H1 (cell line): ENCODE measurements around the gene HLA-DPB1. TPM values are rescaled to one million over a fixed set of nuclear protein-coding genes. Genes with fewer than 3 reads are reported as not detected.

Experiments
- CTCF ChIA-PET: fragments of 300-600 bp; sonication (Branson Sonifier 250); formaldehyde crosslinking; loops from one replicate; lab custom pipeline; 2021; ENCODE audit not compliant: partially characterized antibody; lab: Charles Lee
- POLR2A ChIA-PET: fragments of 300-600 bp; sonication (Branson Sonifier 250); formaldehyde crosslinking; loops from one replicate; lab custom pipeline; 2021; ENCODE audit warnings: inconsistent platforms; ENCODE audit not compliant: partially characterized antibody; lab: Charles Lee
- DNase-seq, 2 experiments: peaks; one replicate each; pipeline versions ENCODE4 v3.0.0 to v3.0.0-alpha.2; 2010 to 2022; ENCODE audit warnings: low spot score in 2 of 2, low read depth in 1 of 2, mixed read lengths in 1 of 2
- FAIRE-seq: peaks from 2 replicates; lab custom pipeline; 2011; peaks lifted over from hg19 to GRCh38; lab: Jason Lieb, UNC
- H2AFZ ChIP-seq: 2 replicates; pipeline ENCODE4 v1.8.1; 2012; ENCODE audit warnings: low read length, inconsistent platforms
- H2AK5ac ChIP-seq: 2 replicates; pipeline ENCODE4 v1.6.1; 2013; ENCODE audit warnings: low read depth, low read length
- H2BK120ac ChIP-seq: replicated peaks from 2 replicates; pipeline ENCODE3; 2013; ENCODE audit warnings: low read depth, low read length, inconsistent platforms
- H2BK12ac ChIP-seq: 2 replicates; pipeline ENCODE4 v1.6.1; 2013; ENCODE audit warnings: low read depth, low read length
- H2BK15ac ChIP-seq: 2 replicates; pipeline ENCODE4 v1.6.1; 2013; ENCODE audit warnings: low read length
- H2BK20ac ChIP-seq: 2 replicates; pipeline ENCODE4 v1.6.1; 2013; ENCODE audit warnings: low read length
- H2BK5ac ChIP-seq: 2 replicates; pipeline ENCODE4 v1.6.1; 2013; ENCODE audit warnings: low read depth, low read length
- H3K14ac ChIP-seq: 2 replicates; pipeline ENCODE4 v1.6.1; 2013; ENCODE audit warnings: inconsistent platforms; ENCODE audit not compliant: insufficient read length
- H3K18ac ChIP-seq: 2 replicates; pipeline ENCODE4 v1.6.1; 2013; ENCODE audit warnings: low read length; ENCODE audit errors: extremely low read depth
- H3K23ac ChIP-seq: 2 replicates; pipeline ENCODE4 v1.6.1; 2013; ENCODE audit warnings: inconsistent platforms; ENCODE audit not compliant: insufficient read length
- H3K23me2 ChIP-seq: 2 replicates; pipeline ENCODE4 v1.6.1; 2013; ENCODE audit warnings: low read depth, low read length
- H3K27ac ChIP-seq: 2 replicates; pipeline ENCODE4 v1.6.1; 2011; ENCODE audit warnings: low read depth, low read length, inconsistent platforms
- H3K27me3 ChIP-seq, 4 experiments: replicated peaks in 1 of 4; 1 replicate in 1 of 4; 2 replicates in 3 of 4; pipeline versions ENCODE4 v1.6.1 to v1.8.1; 2011 to 2013; ENCODE audit warnings: low read length in 3 of 4, mild to moderate bottlenecking in 3 of 4, inconsistent platforms in 2 of 4, mixed read lengths in 2 of 4, moderate library complexity in 1 of 4; ENCODE audit not compliant: control insufficient read depth in 3 of 4, insufficient read depth in 3 of 4; ENCODE audit errors: extremely low read depth in 1 of 4
- H3K36me3 ChIP-seq, 4 experiments: 2 replicates each; pipeline versions ENCODE4 v1.6.1 to v1.8.1; 2011 to 2013; ENCODE audit warnings: mild to moderate bottlenecking in 4 of 4, low read length in 3 of 4, moderate library complexity in 2 of 4, control low read depth in 1 of 4, inconsistent platforms in 1 of 4; ENCODE audit not compliant: insufficient read depth in 4 of 4, control insufficient read depth in 2 of 4
- H3K4ac ChIP-seq: replicated peaks from 2 replicates; pipeline ENCODE3; 2013; ENCODE audit warnings: low read length, low read depth, mixed read lengths, inconsistent platforms; ENCODE audit not compliant: insufficient read length
- H3K4me1 ChIP-seq, 4 experiments: replicated peaks in 1 of 4; 1 replicate in 1 of 4; 2 replicates in 3 of 4; pipeline versions ENCODE4 v1.6.1 to v1.8.1; 2011 to 2013; ENCODE audit warnings: low read length in 3 of 4, inconsistent platforms in 2 of 4, mixed read lengths in 1 of 4; ENCODE audit not compliant: insufficient read depth in 4 of 4, control insufficient read depth in 3 of 4
- H3K4me2 ChIP-seq, 2 experiments: 2 replicates each; pipeline versions ENCODE4 v1.6.1 to v1.8.1; 2011 to 2013; ENCODE audit warnings: low read depth in 2 of 2, low read length in 2 of 2, control low read depth in 1 of 2, inconsistent platforms in 1 of 2, mild to moderate bottlenecking in 1 of 2; ENCODE audit not compliant: insufficient read depth in 1 of 2
- H3K4me3 ChIP-seq, 4 experiments: fragments of 200-600, 300-600 bp in 1 of 4; sonication (generic), shearing (Covaris generic), sonication (Bioruptor Twin) in 1 of 4; 2 replicates each; pipeline versions ENCODE4 v1.5.1 to v1.8.1; 2011 to 2016; ENCODE audit warnings: low read length in 4 of 4, low read depth in 3 of 4, control low read depth in 2 of 4, inconsistent platforms in 2 of 4, mild to moderate bottlenecking in 2 of 4, mixed read lengths in 1 of 4, moderate library complexity in 1 of 4; ENCODE audit not compliant: insufficient read depth in 2 of 4; ENCODE audit errors: extremely low read depth in 1 of 4
- H3K56ac ChIP-seq: replicated peaks from 2 replicates; pipeline ENCODE3; 2013; ENCODE audit warnings: low read depth, mild to moderate bottlenecking, mixed read lengths, low read length, inconsistent platforms; ENCODE audit not compliant: insufficient read length
- H3K79me1 ChIP-seq: 2 replicates; pipeline ENCODE4 v1.6.1; 2013; ENCODE audit warnings: low read depth, low read length, control low read depth
- H3K79me2 ChIP-seq, 2 experiments: 2 replicates each; pipeline versions ENCODE4 v1.6.1 to v1.8.1; 2012 to 2013; ENCODE audit warnings: low read length in 2 of 2, mild to moderate bottlenecking in 2 of 2, inconsistent platforms in 1 of 2; ENCODE audit not compliant: insufficient read depth in 2 of 2, control insufficient read depth in 1 of 2
- H3K9ac ChIP-seq, 4 experiments: replicated peaks in 1 of 4; 1 replicate in 1 of 4; 2 replicates in 3 of 4; pipeline versions ENCODE4 v1.6.1 to v1.8.1; 2011 to 2013; ENCODE audit warnings: low read depth in 3 of 4, low read length in 3 of 4, control low read depth in 2 of 4, mild to moderate bottlenecking in 2 of 4, moderate library complexity in 2 of 4, inconsistent platforms in 1 of 4; ENCODE audit errors: extremely low read depth in 1 of 4
- H3K9me3 ChIP-seq, 2 experiments: 2 replicates each; pipeline versions ENCODE4 v1.6.1 to v1.8.1; 2012 to 2013; ENCODE audit warnings: mild to moderate bottlenecking in 2 of 2, moderate library complexity in 2 of 2, control low read depth in 1 of 2, inconsistent platforms in 1 of 2, low read depth in 1 of 2, low read length in 1 of 2, mixed read lengths in 1 of 2; ENCODE audit not compliant: insufficient read depth in 2 of 2
- H4K20me1 ChIP-seq, 2 experiments: replicated peaks in 1 of 2; 2 replicates each; pipeline versions ENCODE3 to v1.8.1; 2011 to 2013; ENCODE audit warnings: inconsistent platforms in 2 of 2, low read length in 2 of 2, mild to moderate bottlenecking in 1 of 2; ENCODE audit not compliant: insufficient read depth in 2 of 2, control insufficient read depth in 1 of 2
- H4K5ac ChIP-seq: 2 replicates; pipeline ENCODE4 v1.6.1; 2013; ENCODE audit warnings: low read length, low read depth, mixed read lengths, inconsistent platforms; ENCODE audit not compliant: insufficient read length
- H4K8ac ChIP-seq: 2 replicates; pipeline ENCODE4 v1.8.0; 2013; ENCODE audit warnings: mild to moderate bottlenecking, moderate library complexity, low read length, inconsistent platforms; ENCODE audit not compliant: insufficient read depth; ENCODE audit errors: extremely low read depth
- H4K91ac ChIP-seq: replicated peaks from 2 replicates; pipeline ENCODE3; 2013; ENCODE audit warnings: low read length, mixed read lengths, inconsistent platforms; ENCODE audit not compliant: insufficient read length
- CTBP2 ChIP-seq: IDR thresholded peaks from 2 replicates; pipeline ENCODE4 v1.7.0; 2011; ENCODE audit warnings: borderline replicate concordance, mild to moderate bottlenecking, moderate library complexity, mixed read lengths, low read length; ENCODE audit not compliant: insufficient read depth, insufficient read length
- WGBS, 2 experiments: shearing (Covaris generic) in 1 of 2; methylation state at CpG; one replicate each; pipeline versions ENCODE4 v1.1.6 to v1.1.7; 2013 to 2015; ENCODE audit warnings: low lambda C conversion rate in 2 of 2, mixed read lengths in 2 of 2, inconsistent platforms in 1 of 2, low coverage in 1 of 2, missing lambda C conversion rate in 1 of 2; ENCODE audit not compliant: insufficient replicate concordance in 2 of 2, insufficient coverage in 1 of 2, insufficient read length in 1 of 2; ENCODE audit errors: extremely low coverage in 1 of 2, missing lambda C conversion rate in 1 of 2; 5-methylcytosine and 5-hydroxymethylcytosine counted together
- polyA plus RNA-seq, 7 experiments: library from polyadenylated mRNA; depleted of rRNA in 3 of 7; stranded (reverse) in 5 of 7; unstranded in 2 of 7; fragments of >200 nt in 5 of 7; fragments of 200-250 nt in 2 of 7; gene quantifications; 1 replicate in 5 of 7; 2 replicates in 1 of 7; 4 replicates in 1 of 7; pipeline versions ENCODE4 v1.2.1 to v1.2.3, GENCODE V29; 2011 to 2013; ENCODE audit warnings: missing spikeins in 2 of 7, mixed read lengths in 2 of 7
- total RNA-seq: library from RNA; stranded (reverse); fragmentation: NEBNext Ultra II Directional; extraction: Animal tissue kit (Norgen Biotek cat#: 25700); gene quantifications from 2 replicates; pipeline ENCODE4 v1.2.1, GENCODE V29; 2021

The HLA-DPB1 gene
- total and polyA plus RNA-seq, 2 of the 8 experiments (the other 6 are each of a cell fraction or from before 2014, with no cell fraction given): 32.3 to 58.8 TPM

GRCh38 chr6:33092385-33092784, 16.6 kb downstream of the HLA-DPB1 start:
- Histone ChIP-seq H3K4me3 (no peak overlapping the region), H3K27me3 (no peaks in the 10 kb centered on the region), H4K5ac (no peak overlapping the region), H2AK5ac (no peak overlapping the region), H3K9ac (no peak overlapping the region), H3K9me3 (no peaks in the 10 kb centered on the region), H2BK5ac (no peak overlapping the region), H3K27ac (no peak overlapping the region), H3K4ac (no peak overlapping the region), H3K4me2 (no peak overlapping the region), H2AFZ (no peak overlapping the region), H3K18ac (no peak overlapping the region), H2BK20ac (no peak overlapping the region), H2BK12ac (no peak overlapping the region; the same call in 1 of the 2 replicates), H3K36me3 (no peaks in the 10 kb centered on the region), H2BK15ac (no peak overlapping the region), H3K23me2 (no peaks in the 10 kb centered on the region), H3K56ac (no peak overlapping the region), H3K14ac (no peak overlapping the region), H3K23ac (no peak overlapping the region), H4K20me1 (no peaks in the 10 kb centered on the region), H2BK120ac (no peak overlapping the region), H3K79me1 (no peaks in the 10 kb centered on the region), H4K8ac (no peak overlapping the region), H4K91ac (no peak overlapping the region), H3K79me2 (no peaks in the 10 kb centered on the region), H3K4me1 (peaks cover 0 to 2% (median 0%) of the 10 kb centered on the region in 4 experiments; a peak in 1 of 7 replicates)
- CTCF ChIA-PET: interaction anchor here (0.8 to 1.3 kb wide), 6 partner anchors 9 to 77 kb away, joined by 3 to 9 read pairs (median 4); no protein-coding TSS in a partner anchor
- TF ChIP-seq CTBP2: no peak
- no peak for FAIRE-seq
- POLR2A ChIA-PET: interaction anchor here (0.6 to 1.0 kb wide), 2 partner anchors 12 to 94 kb away, joined by 3 read pairs; no protein-coding TSS in a partner anchor
- WGBS, 2 experiments: 86% methylated on average over 3 of the region's 3 CpGs; no CpG with 5 or more reads in 1 of the 2 experiments
- no peak for DNase-seq
